Left ventricle myocardium inferior (tissue), 1 donor: ENCODE measurements around the gene ARHGEF12. TPM values are rescaled to one million over a fixed set of nuclear protein-coding genes. Genes with fewer than 3 reads are reported as not detected.

Experiments used
- DNase-seq: peaks from one replicate; pipeline ENCODE4 v3.0.0-alpha.2; 2020
- H3K27ac ChIP-seq: fragments of 200-600 bp; replicated peaks from 2 replicates; pipeline ENCODE4 v1.8.0; 2021
- H3K27me3 ChIP-seq: fragments of 200-600 bp; 2 replicates; pipeline ENCODE4 v1.8.0; 2021; ENCODE audit warnings: low read depth
- H3K36me3 ChIP-seq: fragments of 200-600 bp; 2 replicates; pipeline ENCODE4 v1.8.0; 2021
- H3K4me1 ChIP-seq: fragments of 200-600 bp; 2 replicates; pipeline ENCODE4 v1.8.0; 2021
- H3K4me3 ChIP-seq: fragments of 200-600 bp; 2 replicates; pipeline ENCODE4 v1.8.0; 2021; ENCODE audit warnings: mild to moderate bottlenecking, moderate library complexity
- H3K9me3 ChIP-seq: fragments of 200-600 bp; replicated peaks from 2 replicates; pipeline ENCODE4 v1.8.0; 2021
- intact Hi-C: fragments of 100-400 bp; cut with micrococcal nuclease; formaldehyde crosslinking; loops from one replicate; pipeline ENCODE4 v1.11.0; 2022
- total RNA-seq: library from RNA; stranded (reverse); fragmentation: NEBNext Ultra II Directional; extraction: Animal tissue kit (Norgen Biotek cat#: 25700); gene quantifications from one replicate; pipeline ENCODE4 v1.2.1, GENCODE V29; 2021
- TF ChIP-seq, protein P1 (sequence below): fragments of 200-600 bp; IDR thresholded peaks from 2 replicates; pipeline ENCODE4 v1.8.0; 2021; ENCODE audit warnings: antibody characterized with exemption, mild to moderate bottlenecking, borderline replicate concordance
- donor health status: DM: no; HTN: yes; CAD: no; lungs with severe emphysema.

ARHGEF12 gene
- total RNA-seq, 1 donor from 2014 or later: 92.9 TPM

DNA sequence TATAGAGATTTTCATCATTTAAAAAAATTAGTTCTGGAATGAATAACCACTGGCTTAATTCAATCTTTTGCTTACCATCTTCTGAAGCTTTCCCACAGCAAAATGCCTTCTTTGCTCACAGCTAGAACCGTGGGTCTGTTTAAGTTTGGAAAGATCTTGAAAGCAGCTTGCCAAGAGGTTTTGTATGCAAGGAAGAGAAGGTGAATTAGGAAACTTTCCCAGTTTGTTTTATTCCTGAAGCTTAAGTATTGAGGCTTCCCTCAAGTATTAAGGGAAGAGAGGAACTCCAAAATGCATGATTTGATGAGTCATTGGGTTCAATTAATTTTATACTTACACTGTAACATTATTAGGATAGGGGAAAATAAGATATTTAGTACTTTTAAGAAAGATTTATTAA, 1.9 kb upstream of the ARHGEF12 start:
- H3K4me1 ChIP-seq: peaks cover 90% of the 10 kb centered on the region
- no peak overlapping the region for H3K4me3 ChIP-seq
- peak overlapping the region; percentile 98 for H3K27ac ChIP-seq
- H3K36me3 ChIP-seq: peaks cover 14% of the 10 kb centered on the region
- DNase-seq: no peak
- no peaks in the 10 kb centered on the region for H3K9me3 ChIP-seq
- TF ChIP-seq, protein P1, sequence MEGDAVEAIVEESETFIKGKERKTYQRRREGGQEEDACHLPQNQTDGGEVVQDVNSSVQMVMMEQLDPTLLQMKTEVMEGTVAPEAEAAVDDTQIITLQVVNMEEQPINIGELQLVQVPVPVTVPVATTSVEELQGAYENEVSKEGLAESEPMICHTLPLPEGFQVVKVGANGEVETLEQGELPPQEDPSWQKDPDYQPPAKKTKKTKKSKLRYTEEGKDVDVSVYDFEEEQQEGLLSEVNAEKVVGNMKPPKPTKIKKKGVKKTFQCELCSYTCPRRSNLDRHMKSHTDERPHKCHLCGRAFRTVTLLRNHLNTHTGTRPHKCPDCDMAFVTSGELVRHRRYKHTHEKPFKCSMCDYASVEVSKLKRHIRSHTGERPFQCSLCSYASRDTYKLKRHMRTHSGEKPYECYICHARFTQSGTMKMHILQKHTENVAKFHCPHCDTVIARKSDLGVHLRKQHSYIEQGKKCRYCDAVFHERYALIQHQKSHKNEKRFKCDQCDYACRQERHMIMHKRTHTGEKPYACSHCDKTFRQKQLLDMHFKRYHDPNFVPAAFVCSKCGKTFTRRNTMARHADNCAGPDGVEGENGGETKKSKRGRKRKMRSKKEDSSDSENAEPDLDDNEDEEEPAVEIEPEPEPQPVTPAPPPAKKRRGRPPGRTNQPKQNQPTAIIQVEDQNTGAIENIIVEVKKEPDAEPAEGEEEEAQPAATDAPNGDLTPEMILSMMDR: no peak
- intact Hi-C loops: no loop called here
- H3K27me3 ChIP-seq: no peaks in the 10 kb centered on the region

DNA sequence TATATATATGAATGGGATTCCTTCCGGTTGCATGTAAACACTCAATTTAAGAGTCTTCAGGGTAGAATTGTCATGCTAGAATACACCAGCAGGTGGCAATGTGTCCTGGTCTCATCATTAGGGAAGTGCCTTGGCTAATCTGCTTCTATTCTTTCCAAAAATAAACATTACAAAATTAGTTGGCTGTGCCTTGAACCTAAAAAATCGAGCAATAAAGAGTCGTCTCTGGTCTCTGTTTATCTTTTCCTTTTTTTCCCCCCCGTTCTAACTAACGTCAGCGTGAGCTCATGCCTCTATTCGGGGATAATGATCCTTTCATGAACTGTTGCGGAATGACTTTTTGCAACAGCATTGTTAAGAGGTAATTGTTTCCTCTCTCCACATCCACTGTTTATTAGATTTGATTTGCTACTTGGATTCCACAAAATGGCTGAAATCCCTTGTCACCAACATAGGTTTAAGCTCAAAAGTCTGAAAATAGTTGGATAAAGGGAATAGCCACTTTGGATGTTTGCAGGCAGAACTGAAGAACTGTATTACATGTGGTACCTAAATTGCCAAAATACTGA, 1.2 kb upstream of the ARHGEF12 start:
- Histone ChIP-seq H3K4me1 (peaks cover 91% of the 10 kb centered on the region), H3K27ac (peak overlapping the region; percentile 98), H3K4me3 (peak overlapping the region; percentile 92), H3K27me3 (no peaks in the 10 kb centered on the region), H3K9me3 (no peaks in the 10 kb centered on the region), H3K36me3 (peaks cover 11% of the 10 kb centered on the region)
- no peak for DNase-seq
- TF ChIP-seq, protein P1: peak; percentile 78
- intact Hi-C loops: no loop called here

DNA sequence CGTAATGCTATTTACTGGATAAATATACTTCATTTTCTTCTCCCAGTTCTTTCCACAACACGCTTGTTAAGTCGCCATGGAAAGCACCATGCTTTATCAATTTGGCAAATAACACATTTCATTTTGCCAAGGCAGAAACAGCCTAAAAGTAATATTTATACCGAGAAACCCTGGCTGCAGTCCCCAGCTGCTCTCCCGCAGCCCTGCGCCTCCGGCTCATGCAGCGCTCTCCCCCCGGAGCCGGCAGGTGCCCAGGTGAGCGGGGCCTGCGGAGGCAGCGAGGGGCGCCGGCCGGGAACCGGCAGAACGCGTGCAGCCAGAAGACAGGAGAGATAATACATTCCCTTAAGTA, 681 bp upstream of the ARHGEF12 start:
- intact Hi-C loops: no loop called here
- H3K4me1 ChIP-seq: peaks cover 91% of the 10 kb centered on the region
- peak overlapping the region; percentile 92 for H3K4me3 ChIP-seq
- peaks cover 6% of the 10 kb centered on the region for H3K36me3 ChIP-seq
- DNase-seq: no peak
- peak overlapping the region; percentile 98 for H3K27ac ChIP-seq
- TF ChIP-seq, protein P1: no peak
- H3K9me3 ChIP-seq: no peaks in the 10 kb centered on the region
- no peaks in the 10 kb centered on the region for H3K27me3 ChIP-seq

DNA sequence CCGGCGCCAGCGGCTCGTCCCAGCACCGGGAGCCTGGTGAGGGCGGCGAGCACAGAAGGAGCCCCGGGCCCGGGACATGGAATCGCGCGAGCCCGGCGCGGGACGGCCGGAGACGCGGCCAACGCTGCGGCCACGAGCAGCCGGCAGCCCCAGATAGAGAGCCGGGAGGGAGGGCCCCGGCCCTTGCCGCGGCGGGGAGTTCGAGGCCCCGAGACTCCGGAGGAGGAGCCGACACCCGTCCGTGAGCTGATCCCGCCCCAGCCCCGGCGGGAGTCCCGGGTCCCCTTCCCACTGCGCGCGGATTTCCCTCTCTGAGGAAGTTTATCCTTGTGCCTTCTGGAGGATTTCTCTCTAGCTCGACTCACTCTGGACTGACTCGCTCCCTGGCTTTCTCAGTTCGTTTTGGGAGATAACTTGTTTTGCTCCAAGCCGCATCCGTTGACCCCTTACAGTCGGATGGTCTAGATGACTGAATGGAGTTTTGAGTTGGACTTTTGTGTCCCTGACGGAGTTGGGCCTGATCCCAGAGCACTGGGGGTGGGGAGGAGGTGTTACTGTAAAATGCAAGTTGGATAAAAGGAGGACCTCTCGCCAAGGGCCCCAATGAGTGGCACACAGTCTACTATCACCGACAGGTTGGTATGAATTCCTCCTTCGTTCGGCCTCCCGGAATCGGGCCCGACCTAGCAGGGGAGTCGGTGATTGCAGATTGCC, 585 bp downstream of the ARHGEF12 start:
- H3K4me3 ChIP-seq: peak overlapping the region; percentile 92
- H3K27me3 ChIP-seq: no peaks in the 10 kb centered on the region
- TF ChIP-seq, protein P1: no peak
- H3K9me3 ChIP-seq: no peaks in the 10 kb centered on the region
- peak; percentile 53 for DNase-seq
- H3K36me3 ChIP-seq: no peaks in the 10 kb centered on the region
- H3K4me1 ChIP-seq: peaks cover 91% of the 10 kb centered on the region
- intact Hi-C loops: no loop called here
- H3K27ac ChIP-seq: peak overlapping the region; percentile 98

DNA sequence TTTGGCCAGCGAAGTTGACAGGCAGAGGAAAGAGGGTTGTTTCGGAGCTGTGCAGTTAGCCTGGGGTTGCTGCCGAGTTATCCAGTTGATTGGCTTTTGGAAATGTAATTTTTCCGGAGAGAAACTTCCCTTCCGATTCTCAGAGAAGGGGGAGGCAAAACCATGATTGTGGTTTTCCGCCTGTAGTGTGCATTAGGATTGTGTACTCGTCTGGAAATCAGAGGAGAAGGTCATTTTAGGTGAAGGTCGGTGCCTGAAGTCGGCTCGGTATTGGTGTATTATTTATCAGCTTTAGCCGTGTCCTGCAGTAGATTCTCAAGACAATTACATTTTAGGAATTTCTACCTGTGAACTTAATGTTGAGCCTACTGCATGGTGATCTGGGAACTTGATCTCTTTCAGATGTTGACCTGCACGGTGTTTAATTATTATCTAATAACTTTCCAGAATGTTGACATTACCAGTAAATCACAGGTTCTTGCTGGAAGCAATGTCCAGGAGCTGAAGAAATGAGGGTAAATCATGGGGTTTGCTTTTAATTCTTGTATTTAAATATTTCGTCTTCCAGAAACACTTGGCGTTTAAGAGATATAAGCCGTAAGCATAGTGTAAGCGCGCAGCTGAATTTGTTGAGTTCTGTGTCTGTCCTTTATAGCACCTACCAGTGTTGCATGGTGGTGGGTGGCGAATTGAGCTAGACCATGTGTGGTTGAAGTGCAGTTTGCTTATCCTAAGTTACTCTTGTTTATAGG, 1.3 kb downstream of the ARHGEF12 start:
- no peaks in the 10 kb centered on the region for H3K27me3 ChIP-seq
- no peaks in the 10 kb centered on the region for H3K36me3 ChIP-seq
- H3K4me1 ChIP-seq: peaks cover 91% of the 10 kb centered on the region
- intact Hi-C loops: no loop called here
- TF ChIP-seq, protein P1: no peak
- no peaks in the 10 kb centered on the region for H3K9me3 ChIP-seq
- H3K27ac ChIP-seq: peak overlapping the region; percentile 98
- no peak for DNase-seq
- peak overlapping the region; percentile 92 for H3K4me3 ChIP-seq
